Measurements from ENCODE around the gene TMEM238.

DNA sequence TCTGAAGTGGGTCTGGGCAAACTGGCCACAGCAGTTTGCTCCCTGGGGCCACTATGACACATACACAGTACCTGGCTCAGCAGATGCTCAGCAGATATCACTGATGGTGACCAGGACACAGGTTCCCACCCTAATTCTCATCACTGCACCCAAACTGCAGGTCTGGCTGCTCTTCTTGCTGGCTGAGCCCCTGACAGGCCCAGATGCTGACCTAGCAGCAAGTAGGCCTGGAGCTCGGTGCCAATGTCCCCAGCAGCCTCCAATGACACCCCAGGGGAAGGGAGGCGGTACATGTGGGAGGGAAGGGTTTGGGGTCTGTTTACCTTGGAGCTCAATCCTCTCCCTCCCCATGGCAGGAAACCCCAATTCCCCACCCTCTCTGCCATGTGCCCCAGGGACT, 18.4 kb upstream of the TMEM238 start:
- TF ChIP-seq RAD21 (IDR thresholded peaks at IDR 0.05; ENCODE audit: insufficient read depth, low read depth, low read length) (no peak), SREBF1 (IDR thresholded peaks at IDR 0.05; ENCODE audit: low read length) (no peak), REST (IDR thresholded peaks at IDR 0.05; ENCODE audit: low read depth, low read length) (no peak), CHD2 (IDR thresholded peaks at IDR 0.05; ENCODE audit: borderline replicate concordance, low read depth, low read length) (no peak), SIN3A (IDR thresholded peaks at IDR 0.05; ENCODE audit: low read depth, low read length) (no peak), EZH2 (IDR thresholded peaks at IDR 0.05; ENCODE audit: borderline replicate concordance, control insufficient read depth, low read depth, low read length) (no peak), POLR2AphosphoS2 (IDR thresholded peaks at IDR 0.05; ENCODE audit: low read depth, low read length) (no peak), NFYB (IDR thresholded peaks at IDR 0.05; ENCODE audit: insufficient read depth, low read depth, low read length) (no peak), SIX5 (IDR thresholded peaks at IDR 0.05; ENCODE audit: low read depth, low read length, severe bottlenecking) (no peak), CTCF (IDR thresholded peaks at IDR 0.05 in 2 of 3, conservative IDR thresholded peaks at IDR 0.05 in 1 of 3; ENCODE audit: control insufficient read depth in 2 of 3, extremely low read depth in 1 of 3, insufficient read depth in 1 of 3, low read depth in 3 of 3, low read length in 3 of 3) (no peak), HDAC6 (IDR thresholded peaks at IDR 0.05; ENCODE audit: unreplicated experiment) (no peak), ZBTB11 (CRISPR knock-in tag; IDR thresholded peaks at IDR 0.05) (no peak), NR2C2 (IDR thresholded peaks at IDR 0.05; ENCODE audit: borderline replicate concordance, control insufficient read depth, insufficient read length, low read depth) (no peak)
- TF ChIP-seq, protein P1, sequence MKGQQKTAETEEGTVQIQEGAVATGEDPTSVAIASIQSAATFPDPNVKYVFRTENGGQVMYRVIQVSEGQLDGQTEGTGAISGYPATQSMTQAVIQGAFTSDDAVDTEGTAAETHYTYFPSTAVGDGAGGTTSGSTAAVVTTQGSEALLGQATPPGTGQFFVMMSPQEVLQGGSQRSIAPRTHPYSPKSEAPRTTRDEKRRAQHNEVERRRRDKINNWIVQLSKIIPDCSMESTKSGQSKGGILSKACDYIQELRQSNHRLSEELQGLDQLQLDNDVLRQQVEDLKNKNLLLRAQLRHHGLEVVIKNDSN (IDR thresholded peaks at IDR 0.05; ENCODE audit: borderline replicate concordance, extremely low read length, insufficient read depth, low read depth, low read length) = no peak
